Body of pancreas (tissue), 4 donors: ENCODE data around the gene INTS11. TPM values are rescaled to one million over a fixed set of nuclear protein-coding genes. Genes with fewer than 3 reads are reported as not detected.

Experiments
- ATAC-seq: fragments of 150-250 bp; one replicate; pipeline ENCODE4 v1.9.1; 2016
- DNase-seq, 4 donors: peaks; one replicate each; pipeline ENCODE4 v3.0.0-alpha.2; 2019
- H3K27ac ChIP-seq, 4 donors: fragments of 200-600 bp; sonication (generic); 1 replicate in 3 of 4; 2 replicates in 1 of 4; pipeline versions ENCODE4 v1.5.1 to v1.6.1; 2016 to 2019; ENCODE audit warnings: mild to moderate bottlenecking in 1 of 4, mixed read lengths in 1 of 4, moderate library complexity in 1 of 4
- H3K27me3 ChIP-seq, 2 donors: fragments of 200-600 bp; sonication (generic); one replicate each; pipeline ENCODE4 v1.6.0; 2016; ENCODE audit warnings: mild to moderate bottlenecking in 1 of 2
- H3K36me3 ChIP-seq, 2 donors: fragments of 200-600 bp; sonication (generic); replicated peaks in 1 of 2; 2 replicates each; pipeline ENCODE4 v1.5.1; 2016; ENCODE audit warnings: low read depth in 2 of 2; ENCODE audit not compliant: insufficient read depth in 1 of 2
- H3K4me1 ChIP-seq: fragments of 200-600 bp; sonication (generic); one replicate; pipeline ENCODE4 v1.6.0; 2016
- H3K4me3 ChIP-seq, 2 donors: fragments of 200-600 bp; sonication (generic); 1 replicate in 1 of 2; 2 replicates in 1 of 2; pipeline ENCODE4 v1.5.1; 2016 to 2019
- H3K9me3 ChIP-seq, 3 donors: fragments of 200-600 bp; sonication (generic); 1 replicate in 2 of 3; 2 replicates in 1 of 3; pipeline ENCODE4 v1.5.1; 2016
- POLR2A ChIP-seq, 3 donors: fragments of 450-650 bp; IDR thresholded peaks; one replicate each; pipeline ENCODE4 v1.6.1; 2016; ENCODE audit warnings: antibody characterized with exemption in 3 of 3, mild to moderate bottlenecking in 2 of 3
- WGBS, 2 donors: methylation state at CpG; one replicate each; pipeline ENCODE4 v1.1.5; 2017; 5-methylcytosine and 5-hydroxymethylcytosine counted together
- intact Hi-C: fragments of 100-400 bp; cut with DNase I; formaldehyde crosslinking; loops from one replicate; pipeline ENCODE4 v1.15.1; 2023
- total RNA-seq, 2 donors: library from RNA; depleted of rRNA; stranded (reverse); fragments of >200 nt; gene quantifications; one replicate each; pipeline ENCODE4 v1.1.0, GENCODE V29; 2016
- TF ChIP-seq, protein P1 (sequence below), 7 experiments: fragments of 450-650 bp in 4 of 7; fragments of 200-600 bp in 3 of 7; sonication (generic) in 3 of 7; IDR thresholded peaks; one replicate each; pipeline ENCODE4 v1.5.1; 2016 to 2019; ENCODE audit warnings: antibody characterized with exemption in 7 of 7

The INTS11 gene
- total RNA-seq, 2 donors from 2014 or later = 89.0 to 189 TPM

DNA sequence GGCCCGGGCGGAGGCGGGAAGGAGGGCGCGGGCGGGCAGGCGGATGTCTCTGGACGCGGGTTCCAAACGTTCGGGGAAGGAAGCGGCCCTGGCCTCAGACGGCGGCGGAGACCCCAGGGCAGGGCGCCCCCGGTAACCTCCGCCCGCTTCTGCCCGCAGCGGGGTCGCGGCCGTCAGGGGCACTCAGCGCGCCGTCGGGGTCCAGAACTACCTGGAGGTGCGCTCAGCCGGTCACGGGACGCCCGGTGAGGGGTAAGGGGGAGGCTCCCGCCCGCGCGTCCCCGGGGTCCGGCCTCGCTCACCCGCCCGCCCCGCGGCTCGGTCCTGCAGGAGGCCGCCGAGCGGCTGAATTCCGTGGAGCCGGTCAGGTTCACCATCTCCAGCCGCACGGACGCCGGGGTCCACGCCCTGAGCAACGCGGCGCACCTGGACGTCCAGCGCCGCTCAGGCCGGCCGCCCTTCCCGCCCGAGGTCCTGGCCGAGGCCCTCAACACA lies 15.7 kb downstream of the INTS11 start:
- intact Hi-C loops = no loop called here
- no peaks in the 10 kb centered on the region for H3K9me3 ChIP-seq
- DNase-seq (peak in 2 of 4 donors; percentile 37 to 52), ATAC-seq (peak; percentile 3)
- WGBS, 2 donors = 0% methylated on average over 50 of the region's 66 CpGs; no CpG with 5 or more reads in 1 of the 2 donors
- peak overlapping the region; percentile 79 to 97 (median 90) for H3K27ac ChIP-seq
- peaks cover 51% of the 10 kb centered on the region for H3K4me1 ChIP-seq
- H3K27me3 ChIP-seq = no peaks in the 10 kb centered on the region
- peaks cover 9 to 21% of the 10 kb centered on the region in 2 donors for H3K36me3 ChIP-seq
- TF ChIP-seq, protein P1, sequence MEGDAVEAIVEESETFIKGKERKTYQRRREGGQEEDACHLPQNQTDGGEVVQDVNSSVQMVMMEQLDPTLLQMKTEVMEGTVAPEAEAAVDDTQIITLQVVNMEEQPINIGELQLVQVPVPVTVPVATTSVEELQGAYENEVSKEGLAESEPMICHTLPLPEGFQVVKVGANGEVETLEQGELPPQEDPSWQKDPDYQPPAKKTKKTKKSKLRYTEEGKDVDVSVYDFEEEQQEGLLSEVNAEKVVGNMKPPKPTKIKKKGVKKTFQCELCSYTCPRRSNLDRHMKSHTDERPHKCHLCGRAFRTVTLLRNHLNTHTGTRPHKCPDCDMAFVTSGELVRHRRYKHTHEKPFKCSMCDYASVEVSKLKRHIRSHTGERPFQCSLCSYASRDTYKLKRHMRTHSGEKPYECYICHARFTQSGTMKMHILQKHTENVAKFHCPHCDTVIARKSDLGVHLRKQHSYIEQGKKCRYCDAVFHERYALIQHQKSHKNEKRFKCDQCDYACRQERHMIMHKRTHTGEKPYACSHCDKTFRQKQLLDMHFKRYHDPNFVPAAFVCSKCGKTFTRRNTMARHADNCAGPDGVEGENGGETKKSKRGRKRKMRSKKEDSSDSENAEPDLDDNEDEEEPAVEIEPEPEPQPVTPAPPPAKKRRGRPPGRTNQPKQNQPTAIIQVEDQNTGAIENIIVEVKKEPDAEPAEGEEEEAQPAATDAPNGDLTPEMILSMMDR (IDR thresholded peaks at IDR 0.05) = no peak
- no peak for TF ChIP-seq POLR2A (IDR thresholded peaks at IDR 0.05)
- H3K4me3 ChIP-seq = peak overlapping the region; percentile 78 to 91

DNA sequence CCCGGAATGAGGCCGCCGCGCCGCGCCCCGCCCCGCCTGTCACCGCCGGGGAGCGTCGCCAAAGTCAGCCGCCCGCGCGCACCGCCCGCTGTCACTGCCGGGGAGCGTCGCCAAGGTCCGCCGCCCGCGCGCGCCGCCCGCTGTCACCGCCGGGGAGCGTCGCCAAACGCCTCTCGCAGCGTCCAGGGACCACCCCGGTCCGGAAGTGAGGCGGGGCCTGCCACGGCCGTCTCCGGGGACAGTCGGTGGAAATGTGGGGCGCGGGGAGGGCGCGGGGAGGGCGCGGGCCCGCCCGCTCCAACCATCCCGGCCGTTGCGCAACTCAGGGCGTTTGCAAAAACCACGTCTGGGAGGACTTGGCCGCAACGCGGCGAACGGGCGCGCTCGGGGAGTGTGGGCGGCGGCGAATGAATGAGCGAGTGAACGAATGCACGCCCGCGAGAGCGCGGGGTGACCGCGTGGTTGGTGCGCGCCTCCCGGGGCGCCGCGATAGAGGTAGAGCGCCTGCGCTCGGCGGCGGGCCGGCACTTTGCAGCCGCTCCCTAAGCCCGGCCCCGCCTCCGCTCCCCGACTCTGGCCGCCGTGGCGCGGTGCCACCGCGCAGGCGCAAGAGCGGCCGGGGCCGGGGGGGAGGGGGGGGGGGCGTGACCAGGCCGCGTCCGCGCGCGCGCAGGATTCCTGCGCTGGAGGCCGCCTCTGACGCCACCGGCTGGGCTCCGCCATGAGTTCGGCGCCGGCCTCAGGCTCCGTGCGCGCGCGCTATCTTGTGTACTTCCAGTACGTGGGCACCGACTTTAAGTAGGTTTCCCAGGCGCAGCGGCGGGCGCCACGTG lies 16.3 kb downstream of the INTS11 start, which contains the start of the genes ACAP3 and PUSL1:
ACAP3 (minus strand) TSS at position 8 of the 833 bp plus-strand sequence. CDS start 115 bp downstream, outside the sequence.
PUSL1 (plus strand) TSS at position 675 of the 833 bp plus-strand sequence; CDS start at position 722, 47 bp downstream.
- DNase-seq (peak; percentile 86 to 87 (median 87)), ATAC-seq (peak; percentile 81)
- Histone ChIP-seq H3K27me3 (no peaks in the 10 kb centered on the region), H3K27ac (peak within 1 kb of the TSS; percentile 83 to 97 (median 91)), H3K4me3 (peak within 1 kb of the TSS; percentile 78 to 91), H3K9me3 (no peaks in the 10 kb centered on the region), H3K36me3 (peaks cover 6 to 15% of the 10 kb centered on the region in 2 donors), H3K4me1 (peaks cover 51% of the 10 kb centered on the region)
- WGBS, 2 donors = 0% methylated on average over 121 of the region's 131 CpGs; no CpG with 5 or more reads in 1 of the 2 donors
- intact Hi-C loops = no loop called here
- TF ChIP-seq, protein P1 (IDR thresholded peaks at IDR 0.05) = peak in 4 of 7 experiments; percentile 20 to 38 (median 30)
- TF ChIP-seq POLR2A (IDR thresholded peaks at IDR 0.05) = peak in 2 of 3 donors; percentile 35

DNA sequence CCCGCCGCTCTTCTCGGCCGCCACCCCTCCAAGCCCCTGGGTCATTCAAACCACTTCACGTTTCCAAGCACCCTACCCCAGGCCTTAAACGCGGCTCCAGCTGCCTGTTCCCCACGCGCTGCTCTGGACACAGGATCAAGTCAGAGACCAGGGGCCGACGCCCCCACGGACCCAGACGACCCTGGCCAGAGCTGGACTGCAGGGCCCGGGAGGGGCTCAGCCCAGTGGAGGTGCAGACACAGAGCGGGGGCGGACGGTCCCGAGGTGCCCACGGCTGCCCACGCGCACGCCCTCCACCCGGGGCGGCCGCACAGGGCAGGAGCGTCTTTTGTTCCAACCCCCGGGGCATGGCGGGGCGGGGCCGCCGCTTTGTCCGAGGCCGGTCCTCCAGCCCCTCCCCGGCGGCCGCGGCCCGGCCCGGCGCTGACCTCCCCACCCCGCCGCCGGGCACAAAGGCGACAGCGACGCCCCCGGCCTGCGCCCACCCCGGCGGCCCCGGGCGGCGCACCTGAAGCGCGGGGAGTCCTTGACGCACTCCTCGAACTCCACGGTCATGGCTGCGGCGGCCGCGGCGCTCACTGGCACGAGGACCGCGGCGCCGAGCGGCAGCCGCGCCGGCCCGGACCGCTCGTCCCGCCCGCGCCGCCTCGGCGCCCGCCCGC lies 17.1 kb downstream of the INTS11 start:
- Histone ChIP-seq H3K27ac (peak overlapping the region; percentile 52 to 97 (median 77)), H3K4me1 (peaks cover 51% of the 10 kb centered on the region), H3K9me3 (no peaks in the 10 kb centered on the region), H3K27me3 (no peaks in the 10 kb centered on the region), H3K36me3 (peaks cover 0 to 8% of the 10 kb centered on the region in 2 donors), H3K4me3 (peak overlapping the region; percentile 9 to 26)
- ATAC-seq (peak; percentile 1), DNase-seq (peak; percentile 36 to 50 (median 40))
- intact Hi-C loops = no loop called here
- TF ChIP-seq, protein P1 (IDR thresholded peaks at IDR 0.05) = no peak
- TF ChIP-seq POLR2A (IDR thresholded peaks at IDR 0.05) = no peak
- WGBS, 2 donors = 0 to 20% methylated on average over 1 to 78 of the region's 83 CpGs

DNA sequence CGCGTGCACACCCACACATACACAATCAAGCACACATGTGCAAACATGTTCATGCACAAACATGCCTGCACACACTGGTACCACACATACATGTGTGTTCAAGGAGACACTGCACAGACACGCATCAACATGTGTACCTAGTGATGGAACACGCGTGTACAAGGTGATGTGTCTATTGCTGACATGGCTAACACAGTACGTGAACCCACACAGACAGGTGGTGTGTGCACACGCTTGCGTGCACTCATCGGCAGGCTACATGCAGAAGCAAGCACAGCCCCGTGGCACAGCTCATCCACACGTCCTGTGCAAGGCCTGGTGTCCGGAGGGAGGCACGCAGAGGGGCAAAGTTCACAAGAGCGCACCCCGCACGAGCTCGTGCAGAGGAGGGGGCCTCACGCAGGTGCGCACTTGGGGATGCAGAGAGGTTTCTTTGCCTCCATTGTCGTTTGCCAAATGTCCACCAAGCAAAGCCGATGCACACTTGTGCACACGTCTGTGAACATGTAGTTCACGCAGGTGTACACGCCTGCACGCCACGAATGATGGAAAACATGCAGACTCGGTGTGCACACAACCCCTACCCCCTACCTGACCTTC lies 17.7 kb downstream of the INTS11 start:
- TF ChIP-seq POLR2A (IDR thresholded peaks at IDR 0.05) = no peak
- Histone ChIP-seq H3K4me3 (peak overlapping the region; percentile 9 to 26), H3K36me3 (peaks cover 0 to 5% of the 10 kb centered on the region in 2 donors), H3K9me3 (no peaks in the 10 kb centered on the region), H3K4me1 (peaks cover 51% of the 10 kb centered on the region), H3K27me3 (no peaks in the 10 kb centered on the region), H3K27ac (peak overlapping the region in 2 of 4 donors; percentile 52 to 97)
- ATAC-seq (no peak), DNase-seq (no peak)
- intact Hi-C loops = no loop called here
- WGBS, 2 donors = 18 to 27% methylated on average over 20 to 27 of the region's 27 CpGs
